HCT116 (cell line): ENCODE results near the gene CREG2. TPM values are rescaled to one million over a fixed set of nuclear protein-coding genes. Genes with fewer than 3 reads are reported as not detected.

Experiments used
- ATAC-seq: fragments of 200-7000 bp; cut with Tn5 transposase; 2 replicates; pipeline ENCODE4 v1.9.1; 2020; ENCODE audit warnings: mild to moderate bottlenecking, moderate library complexity
- BruUV-seq: library from RNA; stranded (reverse); fragments of 400-500 nt; replicated peaks from 2 replicates; lab custom pipeline; 2021; lab: Mats Ljungman, UMichigan
- CTCF ChIA-PET: fragments of 300-600 bp; sonication (Branson Sonifier 250); formaldehyde crosslinking; loops from one replicate; lab custom pipeline; 2021; ENCODE audit warnings: antibody characterized with exemption; lab: Charles Lee
- POLR2A ChIA-PET: fragments of 300-600, 350-600 bp; sonication (Branson Sonifier 250); formaldehyde crosslinking; loops from one replicate; lab custom pipeline; 2021; ENCODE audit warnings: antibody characterized with exemption; lab: Charles Lee
- RAD21 ChIA-PET, 2 experiments: fragments of 300-600 bp; sonication (Branson Sonifier 250); formaldehyde crosslinking; loops; one replicate each; lab custom pipeline; 2023; ENCODE audit warnings: low total read pairs in 2 of 2; ENCODE audit not compliant: uncharacterized antibody in 2 of 2, unreplicated experiment in 2 of 2, low non-redundant PET in 1 of 2; lab: Charles Lee
- DNase-seq: peaks from one replicate; pipeline ENCODE4 v3.0.0-alpha.2; 2010; ENCODE audit warnings: low read depth, low spot score
- H2AFZ ChIP-seq: fragments of 200-600 bp; shearing (Covaris generic), sonication (generic); 2 replicates; pipeline ENCODE4 v1.6.1; 2017; ENCODE audit warnings: low read depth, mixed run types, mixed read lengths, antibody characterized with exemption, low read length; ENCODE audit not compliant: poor library complexity, severe bottlenecking
- H3K27ac ChIP-seq: 2 replicates; pipeline ENCODE4 v1.5.1; 2012; ENCODE audit warnings: low read depth, low read length
- H3K27me3 ChIP-seq: fragments of 200-600 bp; sonication (generic); 2 replicates; pipeline ENCODE4 v1.6.1; 2016; ENCODE audit warnings: mixed run types, low read length, mixed read lengths; ENCODE audit not compliant: insufficient read depth
- H3K36me3 ChIP-seq, 2 experiments: fragments of 200-500 bp in 1 of 2; fragments of 200-600 bp in 1 of 2; sonication (Bioruptor generic) in 1 of 2; sonication (generic) in 1 of 2; 2 replicates each; pipeline versions ENCODE4 v1.5.1 to v1.6.1; 2014 to 2016; ENCODE audit warnings: low read length in 2 of 2, inconsistent platforms in 1 of 2, mixed read lengths in 1 of 2, mixed run types in 1 of 2; ENCODE audit not compliant: insufficient read depth in 2 of 2, control insufficient read depth in 1 of 2
- H3K4me1 ChIP-seq, 2 experiments: fragments of 200-600 bp in 1 of 2; sonication (generic) in 1 of 2; 2 replicates each; pipeline versions ENCODE4 v1.5.1 to v1.6.1; 2012 to 2017; ENCODE audit warnings: low read length in 2 of 2, inconsistent platforms in 1 of 2, mild to moderate bottlenecking in 1 of 2, mixed read lengths in 1 of 2, mixed run types in 1 of 2, moderate library complexity in 1 of 2; ENCODE audit not compliant: insufficient read depth in 2 of 2, control insufficient read depth in 1 of 2
- H3K4me2 ChIP-seq: fragments of 200-600 bp; sonication (generic); 2 replicates; pipeline ENCODE4 v1.6.1; 2017; ENCODE audit warnings: mixed run types, low read length, mixed read lengths
- H3K4me3 ChIP-seq, 2 experiments: fragments of 200-600 bp in 1 of 2; sonication (generic) in 1 of 2; replicated peaks in 1 of 2; 2 replicates each; pipeline ENCODE4 v1.5.1; 2011 to 2016; ENCODE audit warnings: low read length in 2 of 2, control low read depth in 1 of 2, low read depth in 1 of 2, mild to moderate bottlenecking in 1 of 2, mixed read lengths in 1 of 2, mixed run types in 1 of 2
- H3K79me2 ChIP-seq: fragments of 200-600 bp; sonication (generic); 2 replicates; pipeline ENCODE4 v1.6.1; 2017; ENCODE audit warnings: mild to moderate bottlenecking, mixed run types, low read length, moderate library complexity, mixed read lengths; ENCODE audit not compliant: insufficient read depth
- H3K9ac ChIP-seq: fragments of 200-600 bp; sonication (generic); 2 replicates; pipeline ENCODE4 v1.6.1; 2016; ENCODE audit warnings: low read length, mixed read lengths
- H3K9me2 ChIP-seq: fragments of 200-600 bp; sonication (generic), shearing (Covaris generic); 2 replicates; pipeline ENCODE4 v1.6.1; 2017; ENCODE audit warnings: mixed run types, mild to moderate bottlenecking, moderate library complexity; ENCODE audit not compliant: insufficient read depth
- H3K9me3 ChIP-seq, 2 experiments: fragments of 200-500 bp in 1 of 2; fragments of 200-600 bp in 1 of 2; sonication (Bioruptor generic) in 1 of 2; sonication (generic) in 1 of 2; 2 replicates each; pipeline ENCODE4 v1.6.1; 2014 to 2017; ENCODE audit warnings: low read length in 2 of 2, mixed read lengths in 2 of 2, inconsistent platforms in 1 of 2, low read depth in 1 of 2, mild to moderate bottlenecking in 1 of 2, mixed run types in 1 of 2, moderate library complexity in 1 of 2; ENCODE audit not compliant: control insufficient read depth in 1 of 2, insufficient read depth in 1 of 2
- H4K20me1 ChIP-seq: fragments of 200-600 bp; sonication (generic), shearing (Covaris generic); 2 replicates; pipeline ENCODE4 v1.6.1; 2017; ENCODE audit warnings: mixed run types, mild to moderate bottlenecking, moderate library complexity; ENCODE audit not compliant: insufficient read depth
- ATF3 ChIP-seq: IDR thresholded peaks from 2 replicates; pipeline ENCODE4 v1.6.1; 2012
- CEBPB ChIP-seq: IDR thresholded peaks from 2 replicates; pipeline ENCODE4 v1.6.1; 2012; ENCODE audit warnings: low read depth
- EGR1 ChIP-seq: IDR thresholded peaks from 2 replicates; pipeline ENCODE4 v1.6.1; 2012; ENCODE audit warnings: low read depth
- ELF1 ChIP-seq: IDR thresholded peaks from 2 replicates; pipeline ENCODE4 v1.6.1; 2012; ENCODE audit warnings: low read depth, borderline replicate concordance
- EZH2 ChIP-seq: fragments of 200-600 bp; sonication (generic); IDR thresholded peaks from 2 replicates; pipeline ENCODE4 v1.6.1; 2017; ENCODE audit warnings: antibody characterized with exemption, mixed run types
- FOSL1 ChIP-seq: IDR thresholded peaks from 2 replicates; pipeline ENCODE4 v1.6.1; 2012; ENCODE audit warnings: low read depth
- JUND ChIP-seq: IDR thresholded peaks from 2 replicates; pipeline ENCODE4 v1.6.1; 2012
- MAX ChIP-seq: IDR thresholded peaks from 2 replicates; pipeline ENCODE4 v1.6.1; 2012
- POLR2AphosphoS5 ChIP-seq: IDR thresholded peaks from 2 replicates; pipeline ENCODE4 v1.6.1; 2011; ENCODE audit warnings: mild to moderate bottlenecking, low read depth, low read length, moderate library complexity
- RAD21 ChIP-seq: IDR thresholded peaks from 2 replicates; pipeline ENCODE4 v1.6.1; 2012; ENCODE audit warnings: low read depth, mild to moderate bottlenecking
- REST ChIP-seq: IDR thresholded peaks from 2 replicates; pipeline ENCODE4 v1.6.1; 2012; ENCODE audit warnings: low read depth
- SIN3A ChIP-seq: IDR thresholded peaks from 2 replicates; pipeline ENCODE4 v1.6.1; 2012; ENCODE audit warnings: low read depth
- SRF ChIP-seq: IDR thresholded peaks from 2 replicates; pipeline ENCODE4 v1.6.1; 2012; ENCODE audit warnings: low read depth
- TCF7L2 ChIP-seq: IDR thresholded peaks from 2 replicates; pipeline ENCODE4 v1.7.0; 2011; ENCODE audit warnings: borderline replicate concordance, inconsistent platforms; ENCODE audit not compliant: insufficient read depth, insufficient read length; ENCODE audit errors: extremely low read depth
- YY1 ChIP-seq: IDR thresholded peaks from 2 replicates; pipeline ENCODE4 v1.6.1; 2011; ENCODE audit warnings: low read length, low read depth, moderate library complexity, mild to moderate bottlenecking; ENCODE audit not compliant: insufficient replicate concordance; ENCODE audit errors: extremely low read depth
- ZFX ChIP-seq: fragments of 450-650 bp; IDR thresholded peaks from 2 replicates; pipeline ENCODE4 v1.6.1; 2017
- ZNF274 ChIP-seq: fragments of 200-500 bp; sonication (Bioruptor generic); IDR thresholded peaks from 2 replicates; pipeline ENCODE4 v1.6.1; 2014; ENCODE audit warnings: mild to moderate bottlenecking, low read depth, low read length, inconsistent platforms
- intact Hi-C: fragments of 100-400 bp; cut with micrococcal nuclease; formaldehyde crosslinking; loops from 2 replicates; pipeline ENCODE4 v1.10.0; 2022
- total RNA-seq: library from RNA; stranded (reverse); gene quantifications from one replicate; pipeline ENCODE4 v1.2.1, GENCODE V29; 2021; ENCODE audit not compliant: unreplicated experiment

Gene CREG2
- total RNA-seq, 1 experiment from 2014 or later: 0.12 TPM

GRCh38 chr2:101311696-101312017 lies 75.6 kb downstream of the CREG2 start (continued):
- TF ChIP-seq EZH2 (no peak), SRF (no peak), RAD21 (no peak), JUND (no peak), MAX (no peak), YY1 (no peak), EGR1 (no peak), REST (no peak), SIN3A (no peak), CEBPB (no peak)
- TF ChIP-seq, all 23 proteins: peak for 0

- Histone ChIP-seq H3K9me2 (no peaks in the 10 kb centered on the region), H2AFZ (peak overlapping the region; percentile 31), H3K36me3 (no peaks in the 10 kb centered on the region), H3K4me1 (peaks cover 15 to 37% of the 10 kb centered on the region in 2 experiments; a peak in 3 of 4 replicates), H3K9ac (no peak overlapping the region), H3K79me2 (peaks cover 24% of the 10 kb centered on the region), H3K4me2 (no peak overlapping the region), H3K27me3 (no peaks in the 10 kb centered on the region), H3K9me3 (no peaks in the 10 kb centered on the region), H3K4me3 (no peak overlapping the region), H4K20me1 (peaks cover 3% of the 10 kb centered on the region; the same call in 1 of the 2 replicates), H3K27ac (no peak overlapping the region)
- intact Hi-C loops: no loop called here
- no TSS peak for BruUV-seq
- DNase-seq: no peak
- POLR2A ChIA-PET: no interaction called here
- RAD21 ChIA-PET: no interaction called here
- CTCF ChIA-PET: interaction anchor here (0.9 to 2.6 kb wide), 2 partner anchors 31 kb away, joined by 3 to 12 read pairs; no protein-coding TSS in a partner anchor
- no peak for ATAC-seq
- TF ChIP-seq FOSL1: no peak
- TF ChIP-seq ATF3: no peak
- TF ChIP-seq JUND: no peak
- TF ChIP-seq SRF: no peak
- no peak for TF ChIP-seq MAX
- TF ChIP-seq POLR2AphosphoS5: no peak
- no peak for TF ChIP-seq ZNF274
- TF ChIP-seq YY1: no peak
- TF ChIP-seq REST: no peak
- TF ChIP-seq ZFX: no peak
- no peak for TF ChIP-seq TCF7L2
- TF ChIP-seq ELF1: no peak
These were observed 76.2 kb downstream of the CREG2 start for GRCh38 chr2:101310834-101311695.
